HFF-Myc (cell line): Measurements from ENCODE around the gene COL18A1.

Experiments
- DNase-seq: peaks from one replicate; pipeline ENCODE4 v3.0.0-alpha.2; 2011; ENCODE audit warnings: low read depth; ENCODE audit errors: extremely low read depth
- H3K4me3 ChIP-seq: replicated peaks from 2 replicates; pipeline ENCODE4 v1.5.1; 2011; ENCODE audit warnings: low read depth, mild to moderate bottlenecking, control low read depth, low read length
- TF ChIP-seq, protein P1 (sequence below): IDR thresholded peaks from 2 replicates; pipeline ENCODE4 v1.5.1; 2012; ENCODE audit warnings: mild to moderate bottlenecking, low read depth, low read length, control low read depth; ENCODE audit errors: missing control alignments

The COL18A1 gene

DNA sequence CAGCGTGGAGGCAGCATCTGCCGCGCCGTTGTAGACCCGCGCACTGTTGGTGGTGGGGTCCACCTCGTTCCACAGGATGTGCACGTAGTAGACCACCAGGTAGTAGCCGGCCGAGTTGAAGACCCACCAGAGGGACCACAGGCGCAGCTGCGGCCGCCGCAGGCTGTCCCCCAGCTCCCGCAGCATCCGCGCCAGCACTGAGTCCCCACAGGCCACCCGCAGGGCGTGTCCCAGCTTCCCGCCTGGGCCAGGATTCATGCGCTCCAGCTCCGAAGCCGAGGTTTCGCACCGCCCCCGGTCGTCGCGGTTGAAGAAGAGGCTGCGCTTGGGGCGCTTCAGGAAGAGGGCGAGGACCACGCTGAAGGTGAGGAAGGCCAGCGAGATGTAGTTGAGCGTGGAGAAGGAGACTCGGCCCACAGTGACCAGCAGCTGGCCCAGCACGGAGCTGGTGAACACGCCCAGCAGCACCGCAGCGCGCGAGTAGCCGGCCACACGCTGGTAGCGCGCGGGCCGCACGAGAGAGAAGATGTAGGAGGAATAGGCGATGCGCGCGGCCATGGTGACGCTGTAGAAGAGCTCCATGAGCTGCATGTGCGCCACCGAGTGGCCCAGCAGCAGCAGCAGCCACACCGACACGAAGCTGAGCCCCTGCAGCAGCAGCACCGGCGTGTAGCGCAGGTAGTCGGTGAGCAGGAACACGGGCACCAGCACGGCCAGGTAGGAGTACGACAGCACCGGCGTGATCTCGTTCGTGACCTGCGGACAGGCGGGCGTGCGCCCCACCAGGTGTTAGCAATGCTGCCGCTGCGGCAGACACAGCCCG lies 126.6 kb downstream of the COL18A1 start:
- DNase-seq: no peak
- TF ChIP-seq, protein P1, sequence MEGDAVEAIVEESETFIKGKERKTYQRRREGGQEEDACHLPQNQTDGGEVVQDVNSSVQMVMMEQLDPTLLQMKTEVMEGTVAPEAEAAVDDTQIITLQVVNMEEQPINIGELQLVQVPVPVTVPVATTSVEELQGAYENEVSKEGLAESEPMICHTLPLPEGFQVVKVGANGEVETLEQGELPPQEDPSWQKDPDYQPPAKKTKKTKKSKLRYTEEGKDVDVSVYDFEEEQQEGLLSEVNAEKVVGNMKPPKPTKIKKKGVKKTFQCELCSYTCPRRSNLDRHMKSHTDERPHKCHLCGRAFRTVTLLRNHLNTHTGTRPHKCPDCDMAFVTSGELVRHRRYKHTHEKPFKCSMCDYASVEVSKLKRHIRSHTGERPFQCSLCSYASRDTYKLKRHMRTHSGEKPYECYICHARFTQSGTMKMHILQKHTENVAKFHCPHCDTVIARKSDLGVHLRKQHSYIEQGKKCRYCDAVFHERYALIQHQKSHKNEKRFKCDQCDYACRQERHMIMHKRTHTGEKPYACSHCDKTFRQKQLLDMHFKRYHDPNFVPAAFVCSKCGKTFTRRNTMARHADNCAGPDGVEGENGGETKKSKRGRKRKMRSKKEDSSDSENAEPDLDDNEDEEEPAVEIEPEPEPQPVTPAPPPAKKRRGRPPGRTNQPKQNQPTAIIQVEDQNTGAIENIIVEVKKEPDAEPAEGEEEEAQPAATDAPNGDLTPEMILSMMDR: no peak
- H3K4me3 ChIP-seq: no peak overlapping the region

DNA sequence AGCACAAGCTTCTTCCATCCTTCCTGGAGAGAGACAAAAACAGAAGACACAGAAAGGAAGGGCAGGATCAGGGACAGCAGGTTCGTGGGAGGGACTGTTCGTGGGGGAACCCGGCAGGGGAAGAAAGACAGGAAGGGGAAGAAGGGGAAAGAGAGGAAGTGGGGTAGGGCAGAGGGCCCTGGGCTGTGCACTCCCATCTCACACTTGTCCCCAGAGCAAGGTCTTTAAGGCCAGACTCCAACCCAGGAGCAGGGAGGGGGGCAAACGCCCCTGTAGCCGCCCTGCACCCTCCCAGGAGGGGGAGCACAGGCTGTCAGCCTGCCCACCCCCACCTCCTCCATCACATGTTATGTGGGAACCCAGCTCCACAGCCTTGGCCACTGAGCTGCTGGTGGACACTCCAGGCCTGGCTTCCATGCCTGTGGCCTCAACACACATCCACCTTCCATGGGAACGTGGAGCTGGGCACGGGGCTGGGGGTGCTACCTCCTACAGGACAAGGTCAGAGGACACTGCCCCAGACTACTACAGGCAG lies 127.9 kb downstream of the COL18A1 start:
- no peak for DNase-seq
- no peak overlapping the region for H3K4me3 ChIP-seq
- TF ChIP-seq, protein P1: no peak

DNA sequence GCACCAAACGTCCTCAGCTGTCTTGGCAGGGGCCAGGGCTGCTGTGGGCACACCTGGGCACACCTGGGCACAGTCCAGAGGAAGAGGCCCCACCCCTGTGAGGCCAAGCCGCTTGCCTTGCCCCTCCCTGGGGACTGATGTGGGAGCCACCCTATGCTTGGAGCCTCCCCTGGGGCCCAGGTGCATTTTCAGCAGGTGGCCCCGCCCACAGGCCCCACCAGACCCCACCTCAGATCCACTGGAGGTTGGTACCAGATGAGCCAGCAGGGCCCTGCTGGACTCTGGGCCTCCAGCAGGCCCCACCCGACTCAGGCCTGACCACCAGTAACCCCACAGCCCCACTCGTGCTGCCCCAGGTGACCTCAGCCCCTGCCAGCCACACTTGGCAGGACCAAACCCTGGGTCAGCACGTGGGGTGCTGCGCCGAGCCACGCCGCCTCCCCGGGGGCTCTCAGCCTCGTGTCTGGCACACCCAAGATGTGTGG lies 128.4 kb downstream of the COL18A1 start:
- no peak overlapping the region for H3K4me3 ChIP-seq
- TF ChIP-seq, protein P1: no peak
- no peak for DNase-seq

DNA sequence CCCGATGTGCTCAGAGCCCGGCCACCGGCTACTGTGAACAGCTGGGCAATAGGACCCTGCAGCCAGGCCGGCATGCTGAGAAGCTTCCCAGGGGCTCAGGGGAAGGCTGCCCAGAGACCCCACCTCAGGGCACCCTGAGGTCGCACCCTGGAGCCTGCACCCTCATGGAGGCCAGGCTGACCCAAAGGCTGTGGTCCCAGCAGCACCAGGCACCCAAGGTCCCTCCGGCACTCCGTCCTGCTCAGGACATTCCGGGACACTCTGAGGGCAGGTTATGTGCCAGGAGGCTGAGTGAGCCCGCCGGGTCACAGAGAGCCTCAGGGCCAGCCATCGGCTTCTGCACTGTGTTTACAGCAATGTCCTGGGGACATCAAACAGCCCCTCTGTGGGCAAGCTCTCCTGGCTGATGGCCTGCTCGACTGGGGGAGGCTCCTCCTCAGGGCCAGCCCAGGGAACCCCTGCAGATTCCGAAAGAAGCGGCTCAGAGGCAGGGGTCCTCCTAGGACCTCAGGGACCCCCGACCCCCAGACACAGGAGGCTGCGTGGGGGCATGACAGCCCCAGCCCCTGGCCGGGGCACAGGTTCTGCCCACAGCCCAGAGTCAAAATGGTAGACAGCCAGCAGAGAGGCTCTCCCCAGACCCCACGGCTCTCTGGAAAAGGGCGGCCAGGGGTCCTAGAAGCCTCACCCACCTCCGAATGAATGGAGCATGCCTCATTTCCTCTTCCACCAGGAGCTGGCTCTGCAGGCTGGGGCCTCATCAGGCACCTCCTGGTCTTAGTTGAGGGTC lies 129.1 kb downstream of the COL18A1 start:
- no peak overlapping the region for H3K4me3 ChIP-seq
- no peak for DNase-seq
- TF ChIP-seq, protein P1: no peak

DNA sequence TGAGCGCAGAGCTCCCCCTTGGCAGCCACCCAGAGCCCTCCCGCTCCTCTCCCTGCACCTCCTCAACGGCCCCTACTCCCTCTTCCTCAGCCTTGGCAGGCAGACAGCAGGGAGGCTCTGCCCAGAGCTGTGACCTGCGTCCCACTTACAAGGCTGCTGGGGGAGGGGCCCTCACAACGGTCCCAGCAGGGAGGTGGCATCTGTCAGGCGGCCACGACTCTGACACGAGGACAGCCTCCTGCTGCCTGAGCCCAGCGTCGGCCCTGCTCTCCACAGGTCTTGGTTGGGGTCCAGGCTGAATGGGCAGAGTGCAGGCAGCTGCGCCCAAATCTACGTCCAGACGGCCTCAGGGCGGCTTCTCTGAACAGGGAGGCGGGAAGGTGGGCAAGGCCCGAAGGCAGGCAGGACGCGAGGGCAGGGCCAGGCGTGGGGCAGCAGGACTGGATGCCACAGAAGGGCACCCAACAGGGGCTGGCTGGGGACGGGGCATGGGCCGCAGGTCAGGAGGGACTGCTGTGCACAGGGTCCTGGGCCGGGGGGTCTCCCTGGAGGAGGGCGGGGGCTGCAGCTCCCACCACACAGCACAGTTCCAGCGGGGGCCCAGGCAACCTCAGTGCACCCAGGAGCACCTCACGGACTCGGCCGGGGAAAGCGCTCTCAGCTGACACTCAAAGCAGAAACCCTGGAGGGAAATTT lies 129.8 kb downstream of the COL18A1 start:
- H3K4me3 ChIP-seq: no peak overlapping the region
- no peak for DNase-seq
- TF ChIP-seq, protein P1: no peak

DNA sequence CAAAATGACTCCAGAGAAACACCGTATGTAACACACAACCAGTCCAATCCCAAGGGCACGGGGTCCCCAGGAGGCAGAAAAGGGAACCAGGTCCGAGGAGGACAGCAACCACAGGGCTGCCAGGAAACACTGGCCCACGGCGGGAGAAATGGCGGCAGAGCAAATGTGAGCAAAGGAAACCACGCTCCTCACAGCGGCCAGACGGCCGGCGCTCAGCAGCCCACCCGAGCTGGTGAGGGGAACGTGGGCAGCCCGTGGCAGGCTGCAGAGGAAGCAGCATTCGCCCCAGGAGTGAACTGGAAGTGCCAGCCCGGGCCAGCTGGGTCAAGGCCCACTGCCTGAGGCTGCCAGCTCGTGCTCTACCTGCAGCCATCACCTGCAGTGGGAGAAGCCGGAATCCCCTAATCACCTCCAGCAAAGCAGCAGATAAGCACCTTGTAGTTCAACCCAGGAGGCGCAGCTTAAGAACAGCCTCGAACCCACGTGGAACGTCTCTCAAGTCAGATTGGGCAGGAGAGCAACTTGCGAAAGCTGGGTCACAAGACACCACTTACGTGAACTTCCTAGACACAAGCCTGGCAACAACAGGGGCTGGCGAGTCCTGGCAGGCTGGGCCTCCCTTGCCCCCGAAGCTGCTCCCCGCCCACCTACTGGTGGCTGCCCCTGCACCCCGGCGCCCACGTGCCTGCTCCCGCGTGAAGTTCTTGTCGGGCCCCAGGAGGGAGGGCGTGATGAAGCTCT lies 130.5 kb downstream of the COL18A1 start:
- H3K4me3 ChIP-seq: no peak overlapping the region
- DNase-seq: no peak
- TF ChIP-seq, protein P1: no peak
